Lower leg skin (tissue), 4 donors: Measurements from ENCODE around the gene SLC39A11. TPM values are rescaled to one million over a fixed set of nuclear protein-coding genes. Genes with fewer than 3 reads are reported as not detected.

Experiments used
- DNase-seq, 2 donors: peaks; one replicate each; pipeline ENCODE4 v3.0.0-alpha.2; 2019; ENCODE audit warnings: low spot score in 2 of 2
- H3K4me3 ChIP-seq: fragments of 200-600 bp; sonication (generic); 2 replicates; pipeline ENCODE4 v1.5.1; 2017; ENCODE audit warnings: mild to moderate bottlenecking, low read depth; ENCODE audit not compliant: poor library complexity, severe bottlenecking
- CTCF ChIP-seq, 3 donors: fragments of 450-650 bp; IDR thresholded peaks; one replicate each; pipeline ENCODE4 v1.5.1; 2016; ENCODE audit warnings: antibody characterized with exemption in 3 of 3, mild to moderate bottlenecking in 3 of 3, moderate library complexity in 2 of 3
- POLR2A ChIP-seq, 2 donors: fragments of 450-650 bp; IDR thresholded peaks; one replicate each; pipeline ENCODE4 v1.6.1; 2016 to 2017; ENCODE audit warnings: antibody characterized with exemption in 2 of 2, mild to moderate bottlenecking in 1 of 2, moderate library complexity in 1 of 2
- WGBS, 2 donors: methylation state at CpG; one replicate each; pipeline ENCODE4 v1.1.5; 2018; 5-methylcytosine and 5-hydroxymethylcytosine counted together
- intact Hi-C: fragments of 100-400 bp; cut with DNase I; formaldehyde crosslinking; loops from one replicate; pipeline ENCODE4 v1.15.0; 2023; ENCODE audit warnings: low total_unique reads
- total RNA-seq, 4 donors: library from RNA; depleted of rRNA; stranded (reverse); fragments of >200 nt; gene quantifications; one replicate each; pipeline ENCODE4 v1.1.0, GENCODE V29; 2016

SLC39A11 gene
- total RNA-seq, 4 donors from 2014 or later = 41.6 to 59.0 (median 47.1) TPM

- no peak overlapping the region for H3K4me3 ChIP-seq
- 91 to 97% methylated on average over 12 of the region's 12 CpGs for WGBS, 2 donors
- intact Hi-C loops = no loop called here
Observed at GRCh38 chr17:72681844-72682243, 410.6 kb downstream of the SLC39A11 start.

GRCh38 chr17:72677714-72678390, 414.6 kb downstream of the SLC39A11 start:
- TF ChIP-seq POLR2A (IDR thresholded peaks at IDR 0.05) (no peak), CTCF (IDR thresholded peaks at IDR 0.05) (no peak)
- 89 to 92% methylated on average over 12 of the region's 12 CpGs for WGBS, 2 donors
- no peak overlapping the region for H3K4me3 ChIP-seq
- no peak for DNase-seq
- intact Hi-C loops = no loop called here

More at GRCh38 chr17:72681844-72682243, 410.6 kb downstream of the SLC39A11 start:
- TF ChIP-seq CTCF (IDR thresholded peaks at IDR 0.05) (no peak), POLR2A (IDR thresholded peaks at IDR 0.05) (no peak)
- no peak for DNase-seq

DNA sequence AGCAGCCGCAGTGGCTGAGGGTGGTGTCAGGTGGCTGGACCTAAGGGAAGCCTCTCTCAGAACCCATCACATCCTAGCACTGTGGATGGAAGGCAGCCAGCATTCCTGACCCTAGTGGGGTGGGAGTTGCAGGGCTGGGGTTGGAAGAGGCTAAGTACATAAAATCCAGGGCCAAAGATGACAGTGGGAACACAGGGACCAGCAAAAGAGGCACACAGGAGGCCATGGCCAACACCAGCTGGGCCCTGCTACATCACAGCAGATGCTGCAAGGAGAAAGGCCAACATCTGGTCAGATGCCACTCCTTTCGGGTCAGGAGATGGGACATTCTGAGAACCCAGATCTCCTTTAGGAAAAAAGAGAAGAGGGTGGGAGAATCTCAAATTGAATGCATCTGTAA, 415.4 kb downstream of the SLC39A11 start:
- intact Hi-C loops = no loop called here
- TF ChIP-seq CTCF (IDR thresholded peaks at IDR 0.05) = no peak
- TF ChIP-seq POLR2A (IDR thresholded peaks at IDR 0.05) = no peak
- 92 to 93% methylated on average over 2 of the region's 2 CpGs for WGBS, 2 donors
- H3K4me3 ChIP-seq = no peak overlapping the region
- DNase-seq = no peak

- intact Hi-C loops = no loop called here
- WGBS, 2 donors = 96 to 97% methylated on average over 4 of the region's 4 CpGs
- H3K4me3 ChIP-seq = no peak overlapping the region
- no peak for DNase-seq
- TF ChIP-seq POLR2A (IDR thresholded peaks at IDR 0.05) (no peak), CTCF (IDR thresholded peaks at IDR 0.05) (no peak)
Observed at GRCh38 chr17:72672729-72673128, 419.8 kb downstream of the SLC39A11 start.

DNA sequence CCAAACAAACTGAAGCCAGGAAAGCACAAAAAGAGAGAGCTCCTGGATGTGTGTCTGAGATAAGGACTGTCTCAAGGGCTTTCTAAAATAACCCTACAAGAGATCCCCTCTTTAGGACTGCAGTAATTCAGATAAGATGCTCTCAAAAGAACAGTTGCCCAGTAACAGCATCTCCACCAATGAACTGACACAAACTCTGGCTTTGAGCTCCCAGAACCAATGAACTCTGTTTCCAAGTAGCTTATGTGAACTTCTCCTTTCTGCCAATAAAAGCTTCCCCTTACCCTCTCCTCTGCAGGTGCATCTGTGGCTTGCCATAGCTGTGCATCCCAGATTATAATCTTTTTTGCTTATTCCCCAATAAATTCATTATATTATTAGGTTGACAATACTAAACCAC, 421.5 kb downstream of the SLC39A11 start:
- intact Hi-C loops = no loop called here
- TF ChIP-seq POLR2A (IDR thresholded peaks at IDR 0.05) = no peak
- H3K4me3 ChIP-seq = no peak overlapping the region
- no peak for DNase-seq

- no peak overlapping the region for H3K4me3 ChIP-seq
- WGBS, 2 donors = 79 to 83% methylated on average over 5 of the region's 5 CpGs
- intact Hi-C loops = no loop called here
- no peak for DNase-seq
- TF ChIP-seq POLR2A (IDR thresholded peaks at IDR 0.05) = no peak
- no peak for TF ChIP-seq CTCF (IDR thresholded peaks at IDR 0.05)
Observed at GRCh38 chr17:72667096-72668063, 425.1 kb downstream of the SLC39A11 start.
